Suprapubic skin (tissue), 4 donors: ENCODE data around the gene SIGLEC12.

ENCODE experiments used
- EP300 ChIP-seq: sonication (generic); formaldehyde crosslinking; IDR thresholded peaks from one replicate; pipeline ENCODE4 v1.6.1; 2017; ENCODE audit warnings: antibody characterized with exemption
- POLR2A ChIP-seq, 2 donors: fragments of 450-650 bp; IDR thresholded peaks; one replicate each; pipeline ENCODE4 v1.6.1; 2017; ENCODE audit warnings: antibody characterized with exemption in 2 of 2, mild to moderate bottlenecking in 2 of 2, moderate library complexity in 2 of 2
- POLR2AphosphoS5 ChIP-seq, 3 donors: sonication (generic); formaldehyde crosslinking; IDR thresholded peaks; one replicate each; pipeline ENCODE4 v1.6.1; 2017; ENCODE audit warnings: antibody characterized with exemption in 3 of 3
- TF ChIP-seq, protein P1 (sequence below), 2 donors: fragments of 200-600 bp in 1 of 2; fragments of 450-650 bp in 1 of 2; sonication (generic) in 1 of 2; IDR thresholded peaks; one replicate each; pipeline ENCODE4 v1.5.1; 2016 to 2019; ENCODE audit warnings: antibody characterized with exemption in 2 of 2, mild to moderate bottlenecking in 1 of 2, moderate library complexity in 1 of 2

DNA sequence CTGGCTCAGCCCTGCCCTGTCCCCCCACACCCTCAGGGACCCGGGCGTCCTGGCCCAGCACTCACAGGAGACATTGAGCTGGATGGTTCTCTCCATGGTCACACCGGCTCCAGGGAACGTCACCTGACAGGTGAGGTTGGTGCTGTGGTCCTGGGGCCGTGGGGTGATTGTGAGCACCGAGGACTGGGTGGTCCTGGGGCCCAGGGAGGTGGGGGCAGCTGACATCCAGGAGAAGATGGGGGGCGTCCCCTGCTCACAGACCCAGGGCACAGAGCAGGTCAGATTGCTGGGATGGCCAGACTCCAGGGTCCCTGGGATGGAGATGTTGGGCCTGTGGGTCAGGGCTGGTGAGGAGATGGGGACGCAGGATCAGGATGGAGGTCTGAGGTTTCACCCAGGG lies 29.0 kb upstream of the SIGLEC12 start:
- TF ChIP-seq, protein P1, sequence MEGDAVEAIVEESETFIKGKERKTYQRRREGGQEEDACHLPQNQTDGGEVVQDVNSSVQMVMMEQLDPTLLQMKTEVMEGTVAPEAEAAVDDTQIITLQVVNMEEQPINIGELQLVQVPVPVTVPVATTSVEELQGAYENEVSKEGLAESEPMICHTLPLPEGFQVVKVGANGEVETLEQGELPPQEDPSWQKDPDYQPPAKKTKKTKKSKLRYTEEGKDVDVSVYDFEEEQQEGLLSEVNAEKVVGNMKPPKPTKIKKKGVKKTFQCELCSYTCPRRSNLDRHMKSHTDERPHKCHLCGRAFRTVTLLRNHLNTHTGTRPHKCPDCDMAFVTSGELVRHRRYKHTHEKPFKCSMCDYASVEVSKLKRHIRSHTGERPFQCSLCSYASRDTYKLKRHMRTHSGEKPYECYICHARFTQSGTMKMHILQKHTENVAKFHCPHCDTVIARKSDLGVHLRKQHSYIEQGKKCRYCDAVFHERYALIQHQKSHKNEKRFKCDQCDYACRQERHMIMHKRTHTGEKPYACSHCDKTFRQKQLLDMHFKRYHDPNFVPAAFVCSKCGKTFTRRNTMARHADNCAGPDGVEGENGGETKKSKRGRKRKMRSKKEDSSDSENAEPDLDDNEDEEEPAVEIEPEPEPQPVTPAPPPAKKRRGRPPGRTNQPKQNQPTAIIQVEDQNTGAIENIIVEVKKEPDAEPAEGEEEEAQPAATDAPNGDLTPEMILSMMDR (IDR thresholded peaks at IDR 0.05): no peak
- TF ChIP-seq POLR2AphosphoS5 (IDR thresholded peaks at IDR 0.05) (no peak), POLR2A (IDR thresholded peaks at IDR 0.05) (no peak), EP300 (no peak)
